NCI-H748 (cell line): ENCODE results near the gene SMG7.

Experiments used
- DNase-seq: peaks from one replicate; lab custom pipeline; 2025; ENCODE audit not compliant: unreplicated experiment; lab: John Stamatoyannopoulos, UW

Gene SMG7, protein sequence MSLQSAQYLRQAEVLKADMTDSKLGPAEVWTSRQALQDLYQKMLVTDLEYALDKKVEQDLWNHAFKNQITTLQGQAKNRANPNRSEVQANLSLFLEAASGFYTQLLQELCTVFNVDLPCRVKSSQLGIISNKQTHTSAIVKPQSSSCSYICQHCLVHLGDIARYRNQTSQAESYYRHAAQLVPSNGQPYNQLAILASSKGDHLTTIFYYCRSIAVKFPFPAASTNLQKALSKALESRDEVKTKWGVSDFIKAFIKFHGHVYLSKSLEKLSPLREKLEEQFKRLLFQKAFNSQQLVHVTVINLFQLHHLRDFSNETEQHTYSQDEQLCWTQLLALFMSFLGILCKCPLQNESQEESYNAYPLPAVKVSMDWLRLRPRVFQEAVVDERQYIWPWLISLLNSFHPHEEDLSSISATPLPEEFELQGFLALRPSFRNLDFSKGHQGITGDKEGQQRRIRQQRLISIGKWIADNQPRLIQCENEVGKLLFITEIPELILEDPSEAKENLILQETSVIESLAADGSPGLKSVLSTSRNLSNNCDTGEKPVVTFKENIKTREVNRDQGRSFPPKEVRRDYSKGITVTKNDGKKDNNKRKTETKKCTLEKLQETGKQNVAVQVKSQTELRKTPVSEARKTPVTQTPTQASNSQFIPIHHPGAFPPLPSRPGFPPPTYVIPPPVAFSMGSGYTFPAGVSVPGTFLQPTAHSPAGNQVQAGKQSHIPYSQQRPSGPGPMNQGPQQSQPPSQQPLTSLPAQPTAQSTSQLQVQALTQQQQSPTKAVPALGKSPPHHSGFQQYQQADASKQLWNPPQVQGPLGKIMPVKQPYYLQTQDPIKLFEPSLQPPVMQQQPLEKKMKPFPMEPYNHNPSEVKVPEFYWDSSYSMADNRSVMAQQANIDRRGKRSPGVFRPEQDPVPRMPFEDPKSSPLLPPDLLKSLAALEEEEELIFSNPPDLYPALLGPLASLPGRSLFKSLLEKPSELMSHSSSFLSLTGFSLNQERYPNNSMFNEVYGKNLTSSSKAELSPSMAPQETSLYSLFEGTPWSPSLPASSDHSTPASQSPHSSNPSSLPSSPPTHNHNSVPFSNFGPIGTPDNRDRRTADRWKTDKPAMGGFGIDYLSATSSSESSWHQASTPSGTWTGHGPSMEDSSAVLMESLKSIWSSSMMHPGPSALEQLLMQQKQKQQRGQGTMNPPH

GRCh38 chr1:183472488-183473216, at the start of gene SMG7:
TSS of gene SMG7 (plus strand) at chr1:183472499. CDS start at chr1:183472621, 122 bp downstream.
- DNase-seq, result peak; percentile 58

- no peak for DNase-seq
Measured at GRCh38 chr1:183423541-183423940, 48.8 kb upstream of the SMG7 start.

DNA sequence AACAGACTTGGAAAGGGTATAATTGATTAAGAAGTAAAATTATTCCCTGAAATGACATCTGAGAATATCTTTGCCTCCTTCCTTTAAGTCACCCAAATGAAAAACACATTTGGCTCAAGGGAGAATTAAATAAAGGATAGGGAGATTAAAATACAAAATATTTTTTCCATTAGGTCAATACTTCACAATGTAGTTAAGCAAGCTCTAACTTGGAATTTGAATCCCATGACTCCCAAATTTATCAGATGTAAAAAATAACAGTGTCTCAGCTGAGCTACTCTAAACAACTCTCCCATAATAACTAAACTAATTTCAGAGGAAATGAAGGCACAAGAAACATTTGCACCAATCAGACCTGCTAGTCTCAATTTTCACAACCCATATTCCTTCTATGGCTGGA, 47.6 kb upstream of the SMG7 start:
- no peak for DNase-seq

DNA sequence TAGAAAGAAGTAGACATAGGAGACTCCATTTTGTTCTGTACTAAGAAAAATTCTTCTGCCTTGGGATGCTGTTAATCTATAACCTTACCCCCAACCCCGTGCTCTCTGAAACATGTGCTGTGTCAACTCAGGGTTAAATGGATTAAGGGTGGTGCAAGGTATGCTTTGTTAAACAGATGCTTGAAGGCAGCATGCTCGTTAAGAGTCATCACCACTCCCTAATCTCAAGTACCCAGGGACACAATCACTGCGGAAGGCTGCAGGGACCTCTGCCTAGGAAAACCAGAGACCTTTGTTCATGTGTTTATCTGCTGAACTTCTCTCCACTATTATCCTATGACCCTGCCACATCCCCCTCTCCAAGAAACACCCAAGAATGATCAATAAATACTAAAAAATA, 44.7 kb upstream of the SMG7 start:
- DNase-seq, result peak; percentile 19

DNA sequence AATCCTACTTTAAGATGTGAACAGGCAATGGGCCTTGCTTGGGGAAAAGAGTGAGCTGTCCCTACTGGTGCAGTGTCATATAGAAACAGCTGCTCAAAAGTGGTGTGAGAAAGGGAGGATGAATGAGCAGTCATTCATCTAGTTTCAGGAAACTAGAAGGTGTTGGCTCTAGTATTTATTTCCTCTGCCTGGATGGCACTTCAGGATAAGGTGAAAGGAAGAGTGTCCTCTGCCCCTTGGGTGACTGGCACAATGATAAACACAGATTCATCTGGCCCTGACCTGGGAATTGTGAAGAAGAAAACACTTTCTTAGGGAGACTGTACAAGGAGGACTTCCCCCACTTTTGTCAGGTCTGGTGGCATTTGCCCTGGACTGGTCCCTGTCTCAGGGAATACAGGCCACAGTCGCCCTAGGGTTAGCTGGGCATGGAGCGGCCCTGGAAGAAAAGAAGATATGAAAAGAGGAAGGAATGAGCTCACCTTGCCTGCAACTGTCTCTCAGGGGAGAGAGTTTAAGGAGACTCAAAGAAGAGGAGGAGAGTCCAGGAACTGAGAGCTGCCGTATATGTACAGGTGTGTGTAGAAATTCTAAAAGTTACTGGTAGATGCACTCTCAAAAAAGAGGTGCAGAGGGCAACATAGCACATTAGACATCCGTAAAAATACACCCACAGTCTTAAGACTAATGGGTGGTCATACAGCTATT, 40.3 kb upstream of the SMG7 start:
- DNase-seq, result no peak

DNA sequence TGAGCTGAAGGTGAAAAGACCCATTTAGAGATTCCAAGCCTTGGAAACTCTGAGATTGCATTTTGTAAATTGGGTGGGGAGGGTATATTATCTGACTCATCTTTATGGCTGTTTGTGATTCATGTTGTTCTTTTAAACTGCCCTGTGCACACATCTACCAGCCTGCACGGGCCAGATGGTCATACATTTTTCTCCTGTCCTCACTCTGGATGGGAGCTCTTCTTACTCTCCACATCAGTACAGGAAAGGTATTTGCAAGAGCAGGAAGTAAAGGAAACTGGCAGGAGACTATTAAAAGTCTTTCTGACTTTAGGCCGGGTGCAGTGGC, 39.8 kb upstream of the SMG7 start:
- no peak for DNase-seq

- no peak for DNase-seq
Measured at GRCh38 chr1:183433703-183434102, 38.6 kb upstream of the SMG7 start.

GRCh38 chr1:183435497-183435896, 36.8 kb upstream of the SMG7 start:
- DNase-seq, result no peak

GRCh38 chr1:183438060-183438459, 34.2 kb upstream of the SMG7 start:
- no peak for DNase-seq

- DNase-seq, result peak; percentile 11
Measured at GRCh38 chr1:183443011-183443410, 29.3 kb upstream of the SMG7 start.

DNA sequence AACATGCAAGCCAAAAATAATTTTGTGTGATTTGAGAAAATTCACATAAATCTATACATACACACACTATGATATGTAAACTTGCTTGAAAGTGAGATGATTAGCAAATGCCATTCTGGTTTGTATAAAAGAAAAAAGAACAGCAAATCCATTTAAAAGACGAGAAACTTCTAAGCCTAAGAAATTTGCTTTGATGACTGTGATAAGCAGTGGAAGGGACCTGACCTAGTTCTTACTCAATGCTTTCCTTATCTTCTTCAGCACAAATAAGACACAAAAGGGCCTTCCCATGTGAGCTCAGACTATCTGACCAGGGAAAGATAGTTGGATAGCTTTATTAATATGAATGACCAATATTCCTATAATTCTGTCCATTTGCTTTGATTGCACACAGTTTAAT, 28.8 kb upstream of the SMG7 start:
- DNase-seq, result no peak

DNA sequence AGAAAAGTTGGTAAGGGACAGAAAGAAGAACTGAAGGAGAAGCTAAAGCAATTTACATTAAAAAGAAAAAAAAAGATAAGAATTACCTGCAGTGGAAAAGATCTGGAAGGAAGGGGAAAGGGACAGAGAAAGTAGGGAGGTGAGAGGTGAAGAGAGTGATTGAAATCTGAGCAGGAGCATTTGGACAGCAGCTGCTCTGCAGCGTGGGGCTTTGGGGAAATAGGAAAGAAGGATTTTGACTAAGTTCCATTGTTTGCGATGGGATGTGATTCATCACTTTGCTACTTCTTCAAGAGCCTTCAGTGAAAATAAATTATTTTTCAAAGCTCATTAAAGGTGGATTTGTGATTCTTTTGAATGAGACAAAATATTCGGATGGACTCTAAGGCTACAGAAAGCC, 28.1 kb upstream of the SMG7 start:
- no peak for DNase-seq

GRCh38 chr1:183449223-183449770, 23.0 kb upstream of the SMG7 start:
- DNase-seq, result no peak

DNA sequence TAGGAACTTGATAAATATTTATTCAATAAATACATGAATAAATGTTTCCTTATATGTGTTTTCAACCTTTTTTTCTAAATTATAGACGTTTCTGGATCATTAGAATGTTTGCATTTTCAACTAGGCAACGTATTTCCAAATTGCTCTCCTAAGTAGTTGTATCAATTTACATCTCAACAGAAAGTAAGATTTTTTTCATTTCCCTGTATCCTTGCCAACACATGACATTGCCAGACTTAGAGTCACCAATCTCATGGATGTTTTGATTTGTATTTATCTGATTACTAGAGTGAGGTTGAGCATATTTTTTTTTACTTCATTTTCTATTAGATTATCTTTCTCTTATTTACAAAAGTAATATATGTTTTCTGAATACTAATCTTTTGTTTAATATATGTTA, 22.2 kb upstream of the SMG7 start:
- DNase-seq, result no peak

DNA sequence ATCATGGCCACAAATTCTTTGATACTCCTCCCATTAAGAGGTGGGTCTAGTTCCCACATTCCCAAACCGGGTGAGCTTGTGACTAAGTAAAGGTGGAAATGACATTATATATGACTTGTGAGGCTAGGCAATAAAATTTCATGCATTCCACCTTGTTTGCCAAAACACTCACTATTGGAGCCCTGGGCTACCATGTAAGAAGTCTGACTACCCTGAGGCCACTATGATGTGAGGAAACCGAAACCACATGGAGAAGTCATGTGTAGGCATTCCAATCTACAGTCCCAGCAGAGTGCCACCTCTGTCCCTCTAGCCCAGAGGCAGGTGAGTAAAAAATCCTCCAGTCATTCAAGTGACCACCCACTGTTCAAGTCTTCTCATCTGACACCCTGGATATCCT, 17.9 kb upstream of the SMG7 start:
- DNase-seq, result no peak

- DNase-seq, result no peak
Measured at GRCh38 chr1:183456826-183457225, 15.5 kb upstream of the SMG7 start.

- no peak for DNase-seq
Measured at GRCh38 chr1:183457449-183457848, 14.8 kb upstream of the SMG7 start.

GRCh38 chr1:183460596-183460995, 11.7 kb upstream of the SMG7 start:
- no peak for DNase-seq

DNA sequence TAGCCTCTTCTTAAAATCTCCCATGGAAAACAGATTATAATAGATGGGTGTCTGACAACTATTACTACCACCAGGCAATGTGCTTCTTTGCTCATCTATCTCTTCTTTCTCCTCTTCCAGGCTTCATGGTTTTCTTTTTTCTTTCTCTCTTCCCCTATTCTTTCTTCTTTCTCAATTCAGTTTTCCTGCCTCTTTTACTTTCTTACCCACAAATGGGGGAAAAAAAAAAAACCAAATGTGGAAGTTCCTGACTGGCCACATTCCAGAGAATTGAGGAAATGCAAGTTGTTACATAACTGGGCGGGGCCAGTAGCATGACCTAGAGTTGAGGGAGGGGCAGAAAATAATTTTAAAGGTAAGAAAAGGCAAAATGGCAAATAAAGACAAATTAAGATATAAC, 10.9 kb upstream of the SMG7 start:
- no peak for DNase-seq

DNA sequence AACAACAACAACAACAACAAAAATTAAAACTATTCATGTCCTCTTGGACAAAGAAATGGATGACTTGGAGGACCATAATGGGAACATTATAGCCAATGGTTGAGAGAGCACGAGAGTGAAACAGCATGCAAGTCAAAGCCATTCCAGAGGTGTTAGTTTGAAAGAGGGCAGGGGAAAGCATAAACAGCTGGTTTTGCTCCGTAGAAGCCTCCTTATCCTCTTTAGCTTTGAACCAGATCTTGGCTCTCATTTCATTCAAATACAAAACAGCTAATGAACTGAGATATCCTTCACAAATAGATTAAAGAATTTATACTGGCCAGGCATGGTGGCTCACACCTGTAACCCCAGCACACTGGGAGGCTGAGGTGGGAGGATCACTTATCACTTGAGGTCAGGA, 8.7 kb upstream of the SMG7 start:
- DNase-seq, result no peak
